Caco-2 (cell line): ENCODE results near the gene CASP3. TPM values are rescaled to one million over a fixed set of nuclear protein-coding genes. Genes with fewer than 3 reads are reported as not detected.

Experiments
- BruUV-seq: library from RNA; stranded (reverse); fragments of 400-500 nt; replicated peaks from 2 replicates; lab custom pipeline; 2021; lab: Mats Ljungman, UMichigan
- CTCF ChIA-PET: fragments of 300-600 bp; sonication (Branson Sonifier 250); formaldehyde crosslinking; loops from one replicate; lab custom pipeline; 2022; ENCODE audit warnings: antibody characterized with exemption; lab: Charles Lee
- POLR2A ChIA-PET: fragments of 300-600 bp; sonication (Branson Sonifier 250); formaldehyde crosslinking; loops from one replicate; lab custom pipeline; 2022; ENCODE audit warnings: antibody characterized with exemption; lab: Charles Lee
- DNase-seq, 2 experiments: peaks; one replicate each; pipeline versions ENCODE4 v3.0.0 to v3.0.0-alpha.2; 2020 to 2022
- H3K27me3 ChIP-seq: replicated peaks from 2 replicates; pipeline ENCODE4 v1.6.0; 2011; ENCODE audit warnings: low read length; ENCODE audit not compliant: control insufficient read depth, insufficient read depth
- H3K36me3 ChIP-seq: 2 replicates; pipeline ENCODE4 v1.5.1; 2011; ENCODE audit warnings: low read length; ENCODE audit not compliant: control insufficient read depth, insufficient read depth
- H3K4me1 ChIP-seq: fragments of 250-450 bp; sonication (Bioruptor Pico); 2 replicates; pipeline ENCODE4 v1.5.1; 2020; ENCODE audit warnings: mild to moderate bottlenecking
- H3K4me3 ChIP-seq: 2 replicates; pipeline ENCODE4 v1.5.1; 2011; ENCODE audit warnings: low read depth, mild to moderate bottlenecking, control low read depth, low read length
- H3K9me3 ChIP-seq: fragments of 250-450 bp; sonication (Bioruptor Pico); 2 replicates; pipeline ENCODE4 v1.5.1; 2020; ENCODE audit warnings: mild to moderate bottlenecking, moderate library complexity
- H3K27ac Mint-ChIP-seq: one replicate; pipeline ENCODE4 v1.8.0; 2022; ENCODE audit warnings: mixed read lengths; ENCODE audit not compliant: unreplicated experiment
- H3K27me3 Mint-ChIP-seq: one replicate; pipeline ENCODE4 v1.8.0; 2022; ENCODE audit warnings: mixed read lengths; ENCODE audit not compliant: insufficient read depth, unreplicated experiment
- H3K36me3 Mint-ChIP-seq: one replicate; pipeline ENCODE4 v1.8.0; 2022; ENCODE audit warnings: mild to moderate bottlenecking, mixed read lengths; ENCODE audit not compliant: insufficient read depth, unreplicated experiment
- H3K4me1 Mint-ChIP-seq: one replicate; pipeline ENCODE4 v1.8.0; 2022; ENCODE audit warnings: low read depth, mixed read lengths; ENCODE audit not compliant: unreplicated experiment
- H3K4me3 Mint-ChIP-seq: one replicate; pipeline ENCODE4 v1.8.0; 2022; ENCODE audit warnings: mild to moderate bottlenecking, moderate library complexity, mixed read lengths; ENCODE audit not compliant: unreplicated experiment
- H3K9me3 Mint-ChIP-seq: one replicate; pipeline ENCODE4 v1.8.0; 2022; ENCODE audit warnings: mixed read lengths; ENCODE audit not compliant: unreplicated experiment
- intact Hi-C: fragments of 100-400 bp; cut with micrococcal nuclease; formaldehyde crosslinking; loops from one replicate; pipeline ENCODE4 v1.10.0; 2022; ENCODE audit not compliant: unreplicated experiment
- total RNA-seq: library from RNA; stranded (reverse); gene quantifications from 2 replicates; pipeline ENCODE4 v1.2.3, GENCODE V29; 2022
- TF ChIP-seq, protein P1 (sequence below), 2 experiments: fragments of 200-600 bp in 1 of 2; IDR thresholded peaks; 1 replicate in 1 of 2; 2 replicates in 1 of 2; pipeline versions ENCODE4 v1.5.1 to v1.8.0; 2011 to 2022; ENCODE audit warnings: antibody characterized with exemption in 1 of 2, control low read depth in 1 of 2, inconsistent platforms in 1 of 2, low read depth in 1 of 2, low read length in 1 of 2, mild to moderate bottlenecking in 1 of 2, moderate library complexity in 1 of 2; ENCODE audit not compliant: insufficient read depth in 1 of 2, severe bottlenecking in 1 of 2, unreplicated experiment in 1 of 2

Gene CASP3
- total RNA-seq, 1 experiment from 2014 or later: 34.5 TPM

- Mint-ChIP-seq H3K27ac (no peak overlapping the region), H3K4me3 (no peak overlapping the region), H3K36me3 (peaks cover 7% of the 10 kb centered on the region), H3K27me3 (no peaks in the 10 kb centered on the region), H3K9me3 (no peaks in the 10 kb centered on the region), H3K4me1 (no peaks in the 10 kb centered on the region)
- ChIA-PET CTCF (no interaction called here), POLR2A (no interaction called here)
- Histone ChIP-seq H3K27me3 (no peaks in the 10 kb centered on the region), H3K4me3 (no peak overlapping the region), H3K4me1 (no peaks in the 10 kb centered on the region), H3K9me3 (no peaks in the 10 kb centered on the region), H3K36me3 (no peaks in the 10 kb centered on the region; the same call in 1 of the 2 replicates)
- no TSS peak for BruUV-seq
- DNase-seq: no peak
- TF ChIP-seq, protein P1, sequence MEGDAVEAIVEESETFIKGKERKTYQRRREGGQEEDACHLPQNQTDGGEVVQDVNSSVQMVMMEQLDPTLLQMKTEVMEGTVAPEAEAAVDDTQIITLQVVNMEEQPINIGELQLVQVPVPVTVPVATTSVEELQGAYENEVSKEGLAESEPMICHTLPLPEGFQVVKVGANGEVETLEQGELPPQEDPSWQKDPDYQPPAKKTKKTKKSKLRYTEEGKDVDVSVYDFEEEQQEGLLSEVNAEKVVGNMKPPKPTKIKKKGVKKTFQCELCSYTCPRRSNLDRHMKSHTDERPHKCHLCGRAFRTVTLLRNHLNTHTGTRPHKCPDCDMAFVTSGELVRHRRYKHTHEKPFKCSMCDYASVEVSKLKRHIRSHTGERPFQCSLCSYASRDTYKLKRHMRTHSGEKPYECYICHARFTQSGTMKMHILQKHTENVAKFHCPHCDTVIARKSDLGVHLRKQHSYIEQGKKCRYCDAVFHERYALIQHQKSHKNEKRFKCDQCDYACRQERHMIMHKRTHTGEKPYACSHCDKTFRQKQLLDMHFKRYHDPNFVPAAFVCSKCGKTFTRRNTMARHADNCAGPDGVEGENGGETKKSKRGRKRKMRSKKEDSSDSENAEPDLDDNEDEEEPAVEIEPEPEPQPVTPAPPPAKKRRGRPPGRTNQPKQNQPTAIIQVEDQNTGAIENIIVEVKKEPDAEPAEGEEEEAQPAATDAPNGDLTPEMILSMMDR (IDR thresholded peaks at IDR 0.05; ENCODE audit: insufficient read depth in 1 of 2, low read depth in 1 of 2, low read length in 1 of 2, severe bottlenecking in 1 of 2, unreplicated experiment in 1 of 2): no peak
- intact Hi-C loops: no loop called here
These were observed 35.4 kb upstream of the CASP3 start for GRCh38 chr4:184684491-184685189.

GRCh38 chr4:184681916-184682315 lies 32.7 kb upstream of the CASP3 start:
- ChIA-PET POLR2A (no interaction called here), CTCF (no interaction called here)
- Histone ChIP-seq H3K36me3 (no peaks in the 10 kb centered on the region; the same call in 1 of the 2 replicates), H3K4me1 (no peaks in the 10 kb centered on the region), H3K9me3 (no peaks in the 10 kb centered on the region), H3K4me3 (no peak overlapping the region), H3K27me3 (no peaks in the 10 kb centered on the region)
- Mint-ChIP-seq H3K27ac (no peak overlapping the region), H3K27me3 (no peaks in the 10 kb centered on the region), H3K36me3 (no peaks in the 10 kb centered on the region), H3K4me1 (no peaks in the 10 kb centered on the region), H3K9me3 (no peaks in the 10 kb centered on the region), H3K4me3 (no peak overlapping the region)
- no TSS peak for BruUV-seq
- DNase-seq: no peak
- intact Hi-C loops: no loop called here
- TF ChIP-seq, protein P1 (IDR thresholded peaks at IDR 0.05; ENCODE audit: insufficient read depth in 1 of 2, low read depth in 1 of 2, low read length in 1 of 2, severe bottlenecking in 1 of 2, unreplicated experiment in 1 of 2): no peak

- H3K27me3 ChIP-seq: no peaks in the 10 kb centered on the region
- no peaks in the 10 kb centered on the region for H3K36me3 Mint-ChIP-seq
- no peak overlapping the region for H3K27ac Mint-ChIP-seq
- intact Hi-C loops: no loop called here
- no TSS peak for BruUV-seq
- H3K9me3 ChIP-seq: no peaks in the 10 kb centered on the region
- no peaks in the 10 kb centered on the region for H3K27me3 Mint-ChIP-seq
- no peak for DNase-seq
- H3K4me3 Mint-ChIP-seq: no peak overlapping the region
- ChIA-PET CTCF (interaction anchor here (0.5 kb wide), 1 partner anchor 31 kb away, joined by 3 read pairs; the partner anchor contains the start of genes CASP3 and PRIMPOL), POLR2A (no interaction called here)
- no peaks in the 10 kb centered on the region for H3K9me3 Mint-ChIP-seq
- H3K4me1 ChIP-seq: no peaks in the 10 kb centered on the region
- TF ChIP-seq, protein P1 (IDR thresholded peaks at IDR 0.05; ENCODE audit: insufficient read depth in 1 of 2, low read depth in 1 of 2, low read length in 1 of 2, severe bottlenecking in 1 of 2, unreplicated experiment in 1 of 2): no peak
- no peak overlapping the region for H3K4me3 ChIP-seq
- no peaks in the 10 kb centered on the region for H3K4me1 Mint-ChIP-seq
- H3K36me3 ChIP-seq: no peaks in the 10 kb centered on the region; the same call in 1 of the 2 replicates
These were observed 31.5 kb upstream of the CASP3 start for GRCh38 chr4:184680698-184681097.
